Glomerular visceral epithelial cell (primary cell): ENCODE data around the gene FGF14.
A peak's percentile ranks its signal among the peaks of the same experiment; 100 is the strongest.

ENCODE experiments used
- DNase-seq: peaks from one replicate; pipeline ENCODE4 v3.0.0-alpha.2; 2016; ENCODE audit errors: extremely low spot score

The FGF14 gene

DNA sequence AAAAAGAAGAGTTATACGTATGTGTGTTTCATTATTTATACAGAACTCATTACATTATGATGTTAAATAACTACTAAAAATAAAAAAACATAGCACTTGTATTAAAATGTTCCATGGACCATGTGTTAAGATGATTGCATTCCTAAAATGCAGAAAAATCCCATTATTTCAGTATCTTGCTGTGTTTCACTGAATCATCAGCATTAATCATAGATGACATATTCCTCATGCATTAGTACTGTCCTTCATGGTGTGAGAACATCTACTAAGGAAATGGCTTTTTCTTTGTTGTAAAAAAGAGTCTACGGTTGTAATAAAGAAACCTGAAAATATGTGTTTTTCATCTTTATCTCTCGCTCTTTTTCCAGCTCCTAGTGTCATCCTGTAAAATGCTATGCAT lies 416.5 kb downstream of the FGF14 start:
- no peak for DNase-seq

DNA sequence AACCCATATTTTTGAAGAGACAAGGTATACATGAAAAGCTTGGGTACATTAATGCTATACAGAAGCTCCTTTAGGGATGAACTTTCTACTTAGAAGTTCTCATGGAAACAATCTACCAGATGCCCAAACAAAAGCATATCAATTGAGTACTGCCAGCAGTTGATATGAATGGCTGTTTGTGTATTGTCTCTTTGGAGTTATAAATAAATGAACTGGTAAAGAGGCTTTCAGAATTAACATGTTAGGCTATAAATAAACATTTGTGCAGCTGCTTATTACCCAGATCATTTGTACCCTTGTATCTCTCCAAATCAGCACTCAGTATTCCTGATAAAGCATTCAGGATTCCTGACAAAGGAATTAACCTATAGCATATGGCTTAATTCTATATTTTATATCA lies 418.9 kb downstream of the FGF14 start:
- no peak for DNase-seq

DNA sequence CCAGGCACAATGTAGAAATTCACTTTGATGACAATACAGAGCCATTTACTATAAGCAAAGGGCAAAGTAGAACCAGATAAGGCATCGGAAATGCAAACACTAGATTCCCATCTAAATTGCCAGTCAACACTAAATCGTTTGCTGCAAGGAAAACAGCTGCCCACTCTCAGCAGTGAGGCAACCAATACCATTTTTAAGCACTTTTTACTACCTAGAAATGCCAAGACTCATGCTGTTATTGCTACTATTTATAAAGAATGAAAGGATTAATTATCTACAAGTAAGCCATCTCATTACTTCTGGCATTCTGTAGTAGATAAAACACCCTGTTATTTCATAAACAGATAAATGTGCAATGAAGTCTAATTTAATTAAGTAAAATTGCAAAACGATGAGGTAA lies 422.0 kb downstream of the FGF14 start:
- no peak for DNase-seq

DNA sequence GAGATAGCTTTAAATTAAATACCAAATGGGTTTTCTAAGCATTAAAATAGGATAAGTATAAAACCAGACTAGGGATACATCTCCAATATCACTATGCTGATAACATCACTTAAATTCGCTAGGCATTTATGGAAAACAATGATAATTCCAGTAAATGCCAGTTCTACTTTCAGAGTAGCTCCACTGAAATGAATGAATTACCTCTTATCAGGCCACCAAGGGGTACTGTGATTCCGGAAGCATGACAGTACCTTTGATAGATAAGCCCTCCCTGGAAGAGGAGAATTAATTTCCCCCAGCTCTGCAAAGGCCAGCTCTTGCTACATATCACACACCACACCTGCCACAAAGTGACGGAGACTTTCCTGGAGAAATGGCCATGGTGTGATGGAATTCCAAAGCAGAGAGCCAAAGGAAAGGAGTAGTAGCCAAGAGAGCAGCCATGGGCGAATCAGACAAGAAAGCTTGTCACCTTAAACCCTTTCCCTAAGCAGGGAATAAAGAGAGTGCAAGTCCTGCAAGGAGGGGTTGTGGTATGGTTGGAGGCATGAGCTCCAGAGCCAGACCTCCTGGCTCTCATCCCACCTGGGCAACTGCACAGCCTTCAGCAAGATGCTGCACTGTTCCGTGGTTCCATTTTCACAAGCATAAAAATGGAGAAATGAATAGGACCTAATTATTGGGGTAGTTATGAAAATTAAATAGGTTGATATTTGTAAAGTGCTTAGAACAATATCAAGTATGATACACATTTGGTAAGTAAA lies 423.1 kb downstream of the FGF14 start:
- no peak for DNase-seq

DNA sequence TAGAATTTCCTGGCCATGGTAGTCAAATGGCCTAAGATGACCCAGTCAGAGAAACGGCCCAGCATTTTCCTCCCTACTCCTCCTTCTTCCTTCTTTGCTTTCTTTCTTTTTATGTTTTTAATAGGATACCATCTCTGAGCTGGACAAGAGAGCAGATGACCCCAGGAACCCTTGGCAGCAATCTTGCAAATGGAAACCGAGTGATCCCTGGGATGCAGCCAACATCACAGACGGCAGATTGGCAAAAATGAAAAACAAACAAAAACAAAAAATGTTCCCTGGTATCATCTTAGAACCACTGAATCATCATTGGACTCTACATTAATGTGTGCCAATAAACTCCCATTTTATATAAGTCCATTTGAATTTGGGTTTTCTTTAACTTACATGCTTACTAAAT lies 424.4 kb downstream of the FGF14 start:
- DNase-seq, result no peak

DNA sequence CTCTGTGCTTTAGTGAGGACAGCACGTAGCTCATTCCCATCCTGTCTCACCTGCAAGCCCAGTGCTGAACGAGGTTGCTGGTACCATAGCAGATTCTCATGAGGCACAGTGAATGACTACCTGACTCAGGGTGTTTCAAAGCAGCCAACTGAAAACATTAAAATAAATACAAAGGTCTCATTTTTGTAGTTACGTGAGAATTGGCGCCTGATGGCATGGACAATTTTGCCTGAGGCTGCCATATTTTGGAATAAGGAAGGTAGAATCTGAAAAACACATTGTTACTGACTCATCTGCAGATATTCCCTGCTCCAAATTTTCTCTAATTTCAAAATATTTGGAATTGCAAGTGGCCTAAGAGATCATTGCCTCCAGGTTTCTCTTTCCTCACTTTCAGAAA lies 429.7 kb downstream of the FGF14 start:
- DNase-seq, result no peak

DNA sequence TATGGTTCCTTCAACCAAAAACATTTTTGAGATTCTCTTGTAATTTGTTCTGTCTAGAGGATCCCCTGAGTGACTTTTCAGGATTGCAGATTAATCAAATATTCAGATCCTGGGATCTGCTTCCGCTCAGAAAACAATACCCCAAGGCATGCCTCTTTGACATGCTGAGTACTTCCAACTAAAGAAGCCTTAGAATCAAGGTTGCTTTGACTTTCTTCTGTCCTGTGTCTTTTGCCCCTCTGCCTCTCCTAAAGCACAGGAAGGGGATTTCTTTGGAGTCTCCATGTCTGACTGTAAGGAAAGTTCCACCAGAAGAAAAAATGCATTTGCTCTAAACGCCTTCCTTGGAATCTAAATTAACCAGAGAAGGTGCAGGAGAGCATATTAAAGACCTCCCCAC lies 431.5 kb downstream of the FGF14 start:
- DNase-seq, result no peak

DNA sequence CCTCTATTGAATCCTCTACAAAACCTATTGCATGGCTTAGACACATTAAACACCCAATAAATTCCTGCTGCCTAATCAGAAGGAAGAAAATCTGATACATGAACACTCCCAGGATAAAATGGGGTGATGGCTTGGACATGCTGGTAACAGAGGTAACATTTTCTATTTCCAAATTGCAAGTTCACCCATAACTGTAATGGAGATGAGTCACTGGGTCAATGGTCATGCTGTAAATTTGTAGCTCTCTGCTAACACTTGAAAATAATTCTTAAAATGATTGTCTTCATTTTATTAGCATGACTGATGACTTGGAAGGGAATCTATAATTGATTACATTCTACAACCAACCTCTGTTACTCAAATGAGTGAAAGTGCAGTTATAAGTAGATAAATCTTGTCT lies 434.1 kb downstream of the FGF14 start:
- DNase-seq, result no peak

DNA sequence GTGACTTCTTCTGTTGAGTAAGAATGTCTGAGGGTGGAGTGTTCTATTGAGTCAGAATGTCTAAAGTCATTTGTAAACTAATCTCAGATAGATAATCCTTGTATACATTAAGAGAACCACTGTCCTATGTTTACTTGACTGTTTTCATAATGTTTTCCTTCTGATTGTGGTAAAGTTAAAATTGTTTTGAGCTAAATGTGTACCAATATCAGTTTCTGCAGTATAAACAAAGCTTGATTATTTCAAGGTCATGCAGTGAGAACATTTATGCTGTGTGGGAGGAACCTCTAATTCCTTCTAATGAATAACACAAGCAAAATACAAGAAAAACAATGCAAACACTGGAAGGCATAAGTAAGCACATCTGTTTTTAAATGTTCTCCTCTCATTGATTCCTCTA lies 434.6 kb downstream of the FGF14 start:
- DNase-seq, result no peak

DNA sequence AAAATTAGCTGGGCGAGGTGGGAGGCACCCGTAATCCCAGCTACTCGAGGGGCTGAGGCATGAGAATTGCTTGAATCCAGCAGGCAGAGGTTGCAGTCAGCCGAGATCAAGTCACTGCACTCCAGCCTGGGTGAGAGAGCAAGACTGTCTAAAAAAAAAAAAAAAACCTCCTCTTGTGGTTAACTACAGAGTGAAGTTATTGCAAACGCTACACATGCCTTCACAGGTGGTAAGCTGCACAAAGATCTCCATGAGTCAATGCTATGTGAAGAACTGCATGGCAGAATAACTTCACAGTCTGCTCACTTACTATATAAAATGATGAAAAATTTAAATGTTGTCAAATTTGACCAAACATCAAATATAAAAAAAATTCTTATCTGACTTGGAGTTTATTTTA lies 436.8 kb downstream of the FGF14 start:
- DNase-seq, result no peak

DNA sequence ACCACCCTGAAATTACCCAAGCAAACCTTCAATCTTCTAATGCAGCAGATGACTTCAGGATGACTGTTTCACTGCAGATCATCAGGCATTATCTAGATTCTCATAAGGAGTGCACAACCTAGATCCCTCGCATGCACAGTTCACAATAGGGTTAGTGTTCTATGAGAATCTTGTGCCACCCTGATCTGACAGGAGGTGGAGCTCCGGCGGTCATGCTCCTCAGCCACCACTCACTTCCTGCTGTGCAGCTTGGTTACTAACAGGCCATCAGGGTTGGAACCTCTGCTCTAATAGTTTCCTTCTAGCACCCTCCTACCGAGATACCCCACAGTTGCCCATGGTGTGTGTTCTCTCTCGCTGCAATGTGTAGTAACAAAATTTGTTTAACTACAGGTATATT lies 442.8 kb downstream of the FGF14 start:
- DNase-seq, result no peak

DNA sequence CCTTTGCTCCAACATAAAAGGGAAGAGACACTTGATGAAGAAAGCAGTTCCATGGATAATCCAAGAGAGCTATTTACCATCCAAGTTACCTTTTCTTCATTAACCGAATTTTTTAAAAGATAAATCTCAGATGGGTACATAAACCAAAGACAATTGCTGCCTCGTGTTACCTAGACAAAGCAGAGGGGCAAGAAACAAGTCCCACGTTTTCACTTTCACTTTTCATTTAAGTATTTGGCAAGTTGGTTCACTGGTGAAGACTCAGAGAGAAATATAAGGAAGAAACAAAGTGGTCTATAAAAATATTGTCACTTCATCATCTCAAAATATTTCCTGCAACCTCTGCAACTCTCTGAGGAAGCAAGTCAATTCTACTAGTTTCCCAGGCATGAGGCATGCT lies 446.1 kb downstream of the FGF14 start:
- no peak for DNase-seq

DNA sequence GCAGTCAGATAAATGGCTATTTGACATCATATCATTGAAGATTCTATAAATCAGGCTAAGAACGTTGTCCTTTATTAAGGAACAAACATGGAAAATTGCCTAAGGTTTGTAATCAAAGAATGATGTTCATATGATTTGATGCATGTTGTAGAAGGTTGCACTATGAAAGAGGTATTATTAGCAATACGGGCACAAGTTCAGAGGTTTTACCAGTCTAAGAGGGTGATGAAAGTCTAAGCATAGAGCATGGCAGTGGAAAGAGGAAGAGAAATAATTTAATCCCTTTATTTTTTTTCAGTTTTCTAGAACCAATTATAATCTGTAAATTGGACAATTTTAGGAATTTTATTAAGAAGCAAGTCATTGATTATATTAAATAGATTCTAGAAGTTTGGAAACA lies 450.7 kb downstream of the FGF14 start:
- no peak for DNase-seq

DNA sequence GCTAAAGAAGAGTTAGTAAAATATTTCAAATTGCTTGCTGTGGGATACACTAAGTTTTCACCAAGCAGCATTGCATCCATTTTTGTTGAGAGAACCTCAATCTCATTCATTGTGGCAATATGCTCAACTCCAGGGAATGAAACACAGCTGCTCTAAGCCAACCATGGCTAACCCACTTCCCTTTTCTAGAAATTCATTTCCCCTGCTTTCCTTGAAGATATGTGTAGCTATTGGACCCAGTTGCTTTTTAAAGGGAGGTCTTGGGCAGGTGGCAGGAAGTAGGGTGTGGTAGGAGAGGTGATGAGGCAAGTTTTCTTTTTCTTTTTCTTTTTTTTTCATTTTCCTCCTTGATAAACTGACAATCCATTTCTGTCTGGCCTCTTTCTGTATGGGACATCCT lies 452.2 kb downstream of the FGF14 start:
- no peak for DNase-seq

DNA sequence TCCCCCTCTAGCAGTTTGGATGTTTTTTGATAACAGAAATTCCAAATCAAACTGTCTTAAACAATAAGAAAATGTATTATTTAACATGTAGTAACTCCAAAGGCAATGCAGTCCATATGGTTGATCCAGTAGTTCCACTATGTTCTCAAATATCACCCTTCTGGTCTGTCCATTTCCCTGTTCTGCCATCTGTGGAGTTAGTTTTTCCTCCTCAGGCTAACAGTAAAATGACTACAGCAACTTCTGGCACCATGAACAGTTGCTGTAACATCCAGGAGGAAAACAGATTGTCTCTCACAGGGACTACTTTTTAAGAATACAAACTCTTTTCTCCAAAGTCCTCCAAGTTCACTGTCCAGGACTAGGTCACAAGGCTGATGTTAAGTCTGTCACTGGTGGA lies 455.4 kb downstream of the FGF14 start:
- no peak for DNase-seq

DNA sequence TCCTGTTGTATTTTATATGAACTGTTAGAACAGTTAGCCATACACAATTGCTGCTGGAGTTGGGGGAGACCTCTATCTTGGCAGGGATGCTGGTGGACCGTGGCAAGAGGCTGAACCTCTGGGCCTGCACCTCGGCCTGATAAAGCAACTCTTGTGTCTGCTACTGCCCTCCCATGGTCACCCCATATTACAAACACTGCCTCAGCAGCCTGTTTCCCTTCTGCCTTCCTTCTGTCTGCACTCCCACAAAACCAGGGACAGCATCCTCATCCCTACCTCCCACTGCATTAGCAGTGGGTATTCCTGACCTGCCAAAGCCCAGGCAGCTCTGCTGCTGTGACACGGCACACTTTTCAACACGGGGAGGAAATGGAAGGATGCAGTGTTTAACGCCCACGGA lies 456.4 kb downstream of the FGF14 start:
- DNase-seq, result no peak

DNA sequence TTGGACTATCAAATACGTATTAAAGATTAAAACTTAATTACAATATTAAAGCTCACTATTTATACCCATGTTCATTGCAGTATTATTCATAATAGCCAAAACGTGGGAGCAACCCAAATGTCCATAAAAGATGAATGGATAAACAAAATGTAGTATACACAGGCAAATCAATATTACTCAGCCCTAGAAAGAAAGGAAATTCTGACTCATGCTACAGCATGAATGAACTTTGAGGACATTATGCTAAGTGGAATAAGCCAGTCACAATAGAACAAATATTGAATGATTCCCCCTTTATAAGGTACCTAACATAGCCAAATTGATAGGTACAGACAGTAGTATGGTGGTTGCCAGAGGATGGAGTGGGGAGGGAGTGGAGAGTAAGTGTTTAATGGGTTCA lies 457.3 kb downstream of the FGF14 start:
- no peak for DNase-seq

DNA sequence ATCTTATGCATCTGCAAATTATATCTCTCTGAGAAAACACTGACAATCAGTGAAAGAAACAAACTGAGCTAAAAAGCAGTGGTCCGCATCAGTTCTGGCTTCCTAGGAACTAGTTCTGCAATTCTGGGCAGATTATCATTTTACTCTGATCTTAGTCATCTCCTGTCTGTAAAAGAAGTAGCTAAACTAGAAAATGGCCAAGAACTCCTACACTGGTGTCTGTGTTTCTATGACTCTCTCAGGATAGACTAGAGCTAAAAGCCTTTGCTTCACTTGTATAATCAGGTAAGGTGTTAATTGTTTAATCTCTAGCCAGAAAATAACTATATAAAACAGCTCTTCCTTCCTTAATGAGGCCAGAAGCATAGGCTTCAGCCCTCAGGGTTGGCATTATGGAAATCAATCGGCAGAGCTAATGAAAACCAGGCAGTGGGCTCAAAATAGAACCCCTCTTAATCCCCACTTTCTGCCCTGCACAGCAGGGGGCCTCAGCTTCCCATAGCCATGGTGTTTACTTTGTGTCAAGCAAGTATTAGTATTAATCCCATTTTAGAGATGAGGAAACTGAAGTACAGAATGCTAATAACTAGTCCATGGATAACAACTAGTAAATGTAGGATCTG lies 459.2 kb downstream of the FGF14 start:
- no peak for DNase-seq

DNA sequence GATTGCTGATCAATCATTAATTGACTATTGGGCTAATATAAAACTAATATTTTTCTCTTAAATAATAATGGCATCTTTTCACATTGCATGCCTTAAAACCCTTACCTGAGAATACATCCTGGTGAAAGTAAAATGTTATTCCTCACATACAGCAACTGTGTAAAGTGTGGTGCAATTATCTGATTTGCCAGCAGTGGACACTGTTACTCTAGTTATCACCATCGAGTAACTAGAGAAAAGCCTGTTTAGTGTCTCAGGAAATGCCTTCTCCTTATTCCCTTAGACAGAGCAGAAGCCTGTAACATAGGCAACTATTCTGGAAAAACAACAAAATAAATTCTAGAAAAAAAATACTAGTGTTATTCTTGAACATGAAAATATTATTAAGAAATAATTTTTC lies 459.8 kb downstream of the FGF14 start:
- peak; percentile 13 for DNase-seq

DNA sequence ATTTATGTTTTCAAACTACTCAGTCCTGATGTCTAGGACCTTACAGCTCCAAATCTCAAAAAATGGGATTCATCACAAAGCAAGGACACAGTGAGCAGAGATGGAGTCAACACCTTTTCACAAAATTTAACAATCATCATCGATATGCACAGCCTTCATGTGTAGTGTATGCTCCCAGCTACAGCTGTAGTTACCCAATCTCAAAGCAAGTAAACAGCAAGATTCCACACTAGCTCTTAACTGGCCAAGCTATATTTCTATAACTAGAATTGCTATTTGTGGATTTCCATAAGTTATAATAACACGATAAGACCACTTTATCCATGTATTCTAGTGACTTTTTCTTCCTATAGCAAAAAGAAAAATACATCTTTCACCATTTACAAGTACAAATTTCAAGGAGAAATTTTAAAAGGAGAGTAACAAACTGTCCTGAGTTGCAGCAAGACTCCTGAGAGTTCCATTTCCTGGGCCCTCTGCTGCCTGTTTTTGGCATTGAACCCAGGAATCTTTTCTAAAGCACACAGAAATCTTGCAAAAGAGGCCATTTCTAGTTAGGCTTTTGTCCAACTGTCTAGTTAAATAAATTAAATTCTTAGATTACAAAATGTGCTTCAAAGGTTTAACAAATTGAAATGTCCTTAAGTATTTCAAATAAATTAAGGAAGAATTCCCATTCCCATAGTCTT lies 460.6 kb downstream of the FGF14 start:
- no peak for DNase-seq

DNA sequence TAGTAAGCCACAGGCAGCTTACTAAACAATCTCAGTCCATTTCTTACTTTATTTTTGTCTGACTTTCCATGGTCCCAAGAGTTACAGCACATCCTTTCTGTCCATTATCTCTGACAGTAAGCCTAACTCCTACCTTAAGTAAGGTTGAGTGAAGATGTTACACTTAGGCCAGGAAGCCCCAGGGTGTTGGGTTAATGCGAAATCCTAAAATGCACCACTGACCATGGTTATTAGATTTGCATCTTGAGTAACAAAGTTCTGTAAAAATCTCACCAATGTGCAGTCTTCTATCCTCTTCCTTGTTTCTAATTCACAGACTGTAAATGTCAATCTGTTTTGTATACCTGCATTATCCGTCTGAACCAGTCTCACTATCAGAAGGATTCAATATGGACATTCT lies 462.5 kb downstream of the FGF14 start:
- DNase-seq, result no peak

DNA sequence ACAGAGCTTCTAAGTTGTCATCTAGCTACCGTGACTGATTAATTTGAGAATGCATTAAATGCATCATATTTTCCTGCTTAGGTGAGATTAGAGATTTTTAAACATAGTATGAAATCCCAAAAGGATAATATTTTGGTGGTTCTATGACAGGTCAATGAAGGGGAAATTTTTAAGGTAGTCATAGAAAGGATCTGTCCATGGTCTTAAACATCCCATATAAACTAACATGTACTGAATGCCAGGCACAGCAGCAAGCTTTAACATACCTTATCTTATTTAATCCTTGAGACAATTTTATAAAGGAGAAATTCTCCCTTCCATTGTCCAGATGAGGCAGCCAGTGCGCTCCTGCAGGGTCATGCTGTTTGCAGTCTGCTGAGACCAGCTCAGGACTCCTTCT lies 466.0 kb downstream of the FGF14 start:
- DNase-seq, result no peak

DNA sequence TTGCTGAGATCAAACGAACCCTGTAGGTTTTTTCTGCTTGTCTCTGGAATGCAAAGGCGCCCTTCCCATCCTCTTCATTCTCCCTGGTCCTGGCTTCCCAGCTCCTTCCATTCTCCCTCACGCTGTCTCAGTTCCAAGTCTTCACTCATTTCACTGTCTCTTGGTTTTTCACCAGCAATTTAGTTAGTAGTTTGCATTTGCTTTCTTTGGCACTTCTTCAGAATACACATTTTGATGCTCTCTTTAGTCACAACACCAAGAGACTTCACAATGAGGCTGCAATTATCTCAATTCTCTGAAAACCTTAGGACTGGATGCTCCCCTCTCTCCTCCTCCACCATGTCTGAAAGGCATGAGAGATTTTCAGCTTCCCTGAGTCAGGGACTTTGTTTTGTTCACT lies 470.7 kb downstream of the FGF14 start:
- DNase-seq, result no peak
